COR-L47 (cell line): ENCODE results near the gene CALML4.
A peak's percentile ranks its signal among the peaks of the same experiment; 100 is the strongest.
"Not testable (repeated sequence)": the region's sequence is repeated elsewhere in the genome, so short reads cannot be mapped to it uniquely, and the experiment has no call there.

Experiments used
- DNase-seq: peaks from one replicate; lab custom pipeline; 2025; lab: John Stamatoyannopoulos, UW

Gene CALML4

DNA sequence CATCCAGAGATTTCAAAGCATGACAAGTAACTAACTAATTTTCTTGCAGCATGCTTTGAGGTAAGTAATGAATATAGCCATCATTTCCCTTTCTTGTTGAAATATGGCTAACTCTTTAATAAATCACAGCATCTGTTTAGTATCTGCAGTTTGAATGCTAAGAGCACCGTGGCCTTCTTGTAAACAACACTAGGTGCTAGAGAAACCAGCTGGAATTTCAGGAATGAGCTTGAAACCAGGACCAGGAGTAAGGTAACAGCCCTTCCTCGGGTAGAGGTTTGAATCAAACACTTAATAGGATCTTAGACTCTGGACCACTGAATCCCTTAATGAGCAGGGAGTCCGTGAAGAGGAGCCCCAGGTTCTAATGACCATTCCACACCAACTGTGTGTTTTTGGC is 13.6 kb downstream of the CALML4 start:
- DNase-seq = no peak

DNA sequence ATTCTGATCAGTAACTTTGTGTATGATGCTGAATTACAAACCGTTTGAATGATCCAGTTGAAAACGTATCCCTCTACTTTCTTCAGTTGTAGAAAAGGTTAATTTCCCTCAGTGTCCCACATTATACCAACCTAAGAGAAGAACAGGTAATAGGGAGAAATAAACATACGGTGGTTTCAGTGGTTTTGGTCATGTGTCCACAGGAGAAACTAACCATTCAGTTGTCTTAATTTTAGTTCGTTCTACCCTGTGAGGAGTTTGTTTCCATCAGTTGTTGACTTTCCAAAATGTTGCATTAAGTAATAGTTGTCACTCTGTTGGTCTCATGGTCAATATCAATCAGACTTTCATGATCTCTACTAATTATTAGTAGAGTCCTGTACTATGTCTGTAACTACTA is 15.1 kb downstream of the CALML4 start:
- no peak for DNase-seq

DNA sequence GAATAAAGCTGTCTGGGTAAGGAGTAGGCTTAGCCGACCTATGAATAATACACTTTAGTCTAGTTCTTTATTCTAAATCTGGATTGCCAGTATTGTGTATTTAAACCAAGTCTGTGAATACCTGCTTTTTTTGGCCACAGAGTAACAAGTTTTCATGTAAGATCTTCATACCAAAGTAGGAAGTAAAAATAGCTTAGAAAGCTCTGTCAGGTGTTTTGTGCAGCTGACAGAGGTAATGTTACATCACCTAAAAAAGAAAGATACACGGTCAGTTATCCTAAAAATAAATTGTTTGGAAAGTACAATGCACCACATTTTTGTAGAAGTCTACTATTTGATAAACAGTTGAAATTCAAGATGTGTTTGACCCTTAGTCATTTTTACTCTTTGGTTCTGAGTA is 16.5 kb downstream of the CALML4 start:
- DNase-seq = no peak

GRCh38 chr15:68187559-68187958 is 17.6 kb downstream of the CALML4 start:
- DNase-seq = peak; percentile 24

- DNase-seq = no peak
Observed at GRCh38 chr15:68186671-68187397, 18.3 kb downstream of the CALML4 start.

GRCh38 chr15:68184616-68185480 is 20.3 kb downstream of the CALML4 start:
- DNase-seq = no peak

DNA sequence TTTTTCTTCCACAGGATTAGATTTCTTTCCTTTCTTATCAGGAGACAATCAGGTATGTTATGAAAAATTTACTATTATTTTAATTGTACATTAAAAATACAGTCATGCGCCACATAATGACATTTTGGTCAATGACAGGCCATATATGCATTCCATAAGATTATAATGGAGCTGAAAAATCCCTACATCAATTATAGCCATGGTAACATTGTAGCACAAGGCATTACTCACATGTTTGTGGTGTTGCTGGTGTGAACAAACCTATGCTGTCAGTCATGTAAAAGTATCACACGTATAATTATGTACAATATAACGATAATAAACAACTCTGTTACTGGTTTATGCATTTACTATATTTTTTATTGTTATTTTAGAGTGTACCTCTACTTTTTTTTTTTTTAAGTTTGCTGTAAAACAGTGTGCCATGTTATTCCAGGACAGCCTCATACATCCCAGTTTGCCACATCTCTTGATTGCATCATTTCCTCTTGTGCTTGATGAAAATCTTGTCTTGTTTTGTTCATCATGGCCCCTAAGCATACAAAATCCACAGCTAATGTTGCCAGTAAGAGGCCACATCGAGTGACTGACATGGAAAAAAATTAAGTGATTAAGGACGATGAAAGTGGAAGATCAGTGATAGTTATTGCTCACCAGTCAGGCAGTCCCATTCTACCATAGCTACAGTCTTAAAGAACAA is 21.4 kb downstream of the CALML4 start:
- DNase-seq = no peak

DNA sequence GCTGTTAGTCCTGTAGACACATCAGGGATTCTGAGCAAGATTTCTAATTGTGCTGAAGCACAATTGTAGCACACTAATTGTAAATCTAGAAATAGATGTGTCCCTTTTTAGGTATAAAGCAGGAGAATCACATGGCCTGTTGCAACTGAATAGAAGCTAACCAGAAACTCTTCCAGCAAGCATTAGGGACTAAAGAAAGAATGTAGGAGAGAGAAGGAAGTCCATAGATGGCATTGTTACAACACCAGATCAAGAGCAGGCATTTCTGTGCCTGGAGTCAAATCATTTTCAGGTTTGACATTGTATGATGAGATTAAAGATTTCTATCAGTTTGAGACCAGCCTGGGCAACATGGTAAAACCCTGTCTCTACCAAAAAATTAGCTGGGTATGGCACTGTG is 27.4 kb downstream of the CALML4 start:
- no peak for DNase-seq

DNA sequence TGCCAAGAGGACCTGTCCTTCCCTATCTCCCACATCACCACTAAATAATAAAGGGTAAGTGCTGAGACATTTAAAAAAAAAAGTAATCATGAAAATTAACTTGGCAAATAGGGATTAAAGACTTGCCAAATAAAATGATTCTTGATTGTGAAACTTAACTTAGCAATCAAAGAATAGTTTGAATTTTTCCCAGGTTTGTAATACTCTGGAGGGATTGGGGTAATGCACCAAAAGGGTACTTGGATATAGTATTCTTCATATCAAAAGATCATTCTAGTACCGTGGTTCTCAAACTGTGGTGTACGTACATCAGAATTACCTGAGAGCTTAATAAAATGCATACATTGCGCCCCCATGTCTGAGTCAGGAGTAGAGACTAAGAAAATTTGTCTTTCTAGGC is 28.5 kb downstream of the CALML4 start:
- no peak for DNase-seq

GRCh38 chr15:68175526-68175925 is 29.6 kb downstream of the CALML4 start:
- no peak for DNase-seq

- DNase-seq = no peak
Observed at GRCh38 chr15:68173119-68173518, 32.0 kb downstream of the CALML4 start.

- DNase-seq = not testable (repeated sequence)
Observed at GRCh38 chr15:68172037-68172436, 33.1 kb downstream of the CALML4 start.

- no peak for DNase-seq
Observed at GRCh38 chr15:68166847-68167246, 38.3 kb downstream of the CALML4 start.

GRCh38 chr15:68163191-68163590 is 41.9 kb downstream of the CALML4 start:
- DNase-seq = no peak

DNA sequence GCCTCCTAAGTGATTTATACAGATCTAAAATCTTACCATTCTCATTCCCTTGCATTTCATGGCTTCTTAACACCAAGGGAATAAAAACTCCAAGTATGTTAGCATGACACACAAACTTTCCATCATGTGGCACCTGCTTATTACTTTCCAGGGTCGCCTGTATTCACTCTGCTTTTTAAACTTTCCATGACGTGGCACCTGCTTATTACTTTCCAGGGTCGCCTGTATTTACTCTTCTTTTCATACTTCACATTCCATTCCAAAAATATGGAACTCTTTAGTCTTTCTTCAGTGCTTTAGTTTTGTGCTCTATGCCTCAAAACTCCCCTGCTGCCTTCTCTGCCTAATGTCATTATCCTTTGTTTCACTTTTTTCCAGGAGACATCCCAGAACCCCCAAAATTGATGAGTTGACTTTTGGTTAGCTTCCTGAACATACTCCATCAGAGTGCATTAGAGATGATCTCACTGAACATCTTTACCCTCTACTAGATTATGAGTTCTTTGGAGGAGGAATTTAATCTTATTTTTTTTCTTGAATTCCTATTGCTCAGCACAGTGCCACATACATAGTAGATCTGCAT is 47.0 kb downstream of the CALML4 start:
- DNase-seq = no peak

- no peak for DNase-seq
Observed at GRCh38 chr15:68157074-68157473, 48.1 kb downstream of the CALML4 start.

DNA sequence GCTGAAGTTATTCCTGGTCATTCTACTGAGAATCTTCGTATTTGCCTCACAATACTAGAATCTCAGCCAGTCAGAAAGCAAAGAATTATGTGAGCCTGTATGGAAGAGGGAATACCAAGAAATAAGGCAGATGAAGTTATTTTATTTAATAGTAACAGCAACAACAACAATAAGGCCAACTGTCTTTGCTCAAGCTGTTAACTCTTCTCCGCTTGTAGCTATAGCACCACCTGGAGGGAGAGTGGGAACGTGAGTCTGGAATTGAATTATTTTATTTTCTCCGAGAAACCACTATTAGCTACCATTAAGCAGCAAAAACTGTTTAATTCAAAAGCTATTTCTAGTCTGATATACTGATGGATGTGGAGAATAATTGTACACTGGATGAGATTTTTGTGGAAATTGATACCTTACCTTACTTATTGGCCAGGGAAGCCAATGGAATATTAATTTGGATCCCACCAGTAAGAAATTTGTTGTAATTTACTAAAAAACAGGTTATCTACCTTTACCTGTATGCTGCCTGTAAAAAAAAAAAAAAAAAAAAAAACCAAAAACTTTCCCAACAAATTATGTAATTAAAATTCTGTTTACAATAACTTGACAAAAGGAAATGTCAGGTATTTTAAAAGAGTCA is 50.1 kb downstream of the CALML4 start:
- peak; percentile 27 for DNase-seq

DNA sequence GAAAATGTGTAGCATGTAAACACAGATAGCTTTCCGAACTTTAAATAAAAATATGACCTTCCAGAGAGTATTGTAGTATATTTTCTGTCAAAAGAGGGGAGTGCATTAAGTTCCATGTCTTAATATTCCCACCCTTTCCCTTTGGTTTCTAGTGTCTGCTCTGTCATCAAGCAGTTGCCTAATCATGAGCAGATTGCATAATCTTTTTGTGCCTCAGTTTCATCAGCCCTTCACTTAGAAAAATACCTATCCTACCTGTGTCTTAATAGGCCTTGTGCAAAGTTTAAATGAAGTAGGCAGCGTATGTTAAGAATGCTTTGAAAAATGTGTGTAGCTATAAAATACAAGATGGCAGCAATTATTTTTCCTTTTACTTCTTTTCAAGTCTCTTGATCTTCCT is 52.8 kb downstream of the CALML4 start:
- DNase-seq = no peak

DNA sequence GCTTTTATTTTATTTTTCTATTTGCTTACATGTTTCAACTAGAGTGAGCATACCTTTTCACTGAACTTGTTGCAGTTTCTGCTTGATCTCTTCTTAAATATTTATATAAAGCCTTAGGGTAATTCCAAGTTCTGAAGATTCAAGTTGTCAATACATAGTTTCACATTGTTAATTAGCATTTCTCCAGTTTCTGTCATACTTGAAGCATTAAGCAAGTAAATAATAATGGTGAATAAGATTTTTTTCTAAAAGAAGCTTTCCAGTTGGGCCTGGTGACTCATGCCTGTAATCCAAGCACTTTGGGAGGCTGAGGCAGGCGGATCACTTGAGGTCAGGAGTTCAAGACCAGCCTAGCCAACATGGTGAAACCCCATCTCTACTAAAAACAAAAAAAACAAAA is 53.9 kb downstream of the CALML4 start:
- DNase-seq = no peak

- DNase-seq = no peak
Observed at GRCh38 chr15:68150187-68150586, 54.9 kb downstream of the CALML4 start.

GRCh38 chr15:68149059-68149458 is 56.1 kb downstream of the CALML4 start:
- no peak for DNase-seq

DNA sequence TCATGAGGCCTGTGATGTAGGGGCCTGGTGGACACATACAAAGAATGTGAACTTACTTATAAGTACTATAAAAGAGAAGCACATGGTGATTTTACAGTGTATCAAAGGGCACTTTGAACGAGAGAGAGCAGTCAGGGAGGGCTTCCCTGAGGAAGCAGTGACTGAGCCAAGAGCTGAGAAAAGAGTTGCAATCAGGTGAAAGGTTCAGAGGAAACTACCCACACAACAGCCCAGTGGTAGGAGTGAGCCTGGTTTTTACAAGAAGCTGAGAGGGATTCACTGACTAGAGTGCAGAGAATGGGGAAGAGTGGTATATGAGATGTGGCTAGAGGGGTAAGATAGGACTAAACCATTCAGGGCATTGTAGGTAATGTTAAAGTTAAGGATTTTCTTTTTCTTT is 57.1 kb downstream of the CALML4 start:
- no peak for DNase-seq
